OCI-LY3 (cell line): ENCODE results near the gene CACTIN.
A peak's percentile ranks its signal among the peaks of the same experiment; 100 is the strongest.

Experiments used
- H2AFZ ChIP-seq: fragments of 200-600, 300-600 bp; shearing (Covaris generic); 2 replicates; pipeline ENCODE4 v1.6.0; 2014; ENCODE audit warnings: antibody characterized with exemption, low read depth, low read length
- H3K27ac ChIP-seq: fragments of 200-600, 300-600 bp; sonication (generic); 2 replicates; pipeline ENCODE4 v1.5.1; 2014; ENCODE audit warnings: mild to moderate bottlenecking, low read length, moderate library complexity, mixed read lengths
- H3K27me3 ChIP-seq: fragments of 200-600, 300-600 bp; sonication (generic); 2 replicates; pipeline ENCODE4 v1.6.1; 2014; ENCODE audit warnings: low read depth, low read length, mixed read lengths
- H3K36me3 ChIP-seq: fragments of 200-600, 300-600 bp; sonication (generic); replicated peaks from 2 replicates; pipeline ENCODE3; 2014; ENCODE audit warnings: low read depth, low read length, mixed read lengths
- H3K4me1 ChIP-seq: fragments of 300-600, 200-600 bp; sonication (generic); 2 replicates; pipeline ENCODE4 v1.6.1; 2014; ENCODE audit warnings: low read length, mixed read lengths
- H3K4me2 ChIP-seq: fragments of 200-600, 300-600 bp; sonication (generic); 2 replicates; pipeline ENCODE4 v1.6.1; 2014; ENCODE audit warnings: low read length, mixed read lengths
- H3K4me3 ChIP-seq: fragments of 300-600, 200-600 bp; sonication (generic); 2 replicates; pipeline ENCODE4 v1.5.1; 2014; ENCODE audit warnings: antibody characterized with exemption, mild to moderate bottlenecking, low read length, moderate library complexity
- H3K79me2 ChIP-seq: fragments of 300-600, 200-600 bp; shearing (Covaris generic); 2 replicates; pipeline ENCODE4 v1.6.1; 2014; ENCODE audit warnings: mild to moderate bottlenecking, low read length, mixed read lengths
- H3K9ac ChIP-seq: fragments of 300-600, 200-600 bp; shearing (Covaris generic); 2 replicates; pipeline ENCODE4 v1.6.0; 2014; ENCODE audit warnings: mild to moderate bottlenecking, low read length, moderate library complexity
- H3K9me3 ChIP-seq: fragments of 200-600, 300-600 bp; shearing (Covaris generic); 2 replicates; pipeline ENCODE4 v1.6.1; 2014; ENCODE audit warnings: low read length, mixed read lengths; ENCODE audit not compliant: insufficient read depth
- H4K20me1 ChIP-seq: fragments of 200-600, 300-600 bp; sonication (generic); 2 replicates; pipeline ENCODE4 v1.6.1; 2016; ENCODE audit warnings: low read length, mixed read lengths; ENCODE audit not compliant: insufficient read depth
- CTCF ChIP-seq: fragments of 200-600, 300-600 bp; sonication (generic); IDR thresholded peaks from 2 replicates; pipeline ENCODE4 v1.5.1; 2014; ENCODE audit warnings: antibody characterized with exemption, low read length, low read depth
- EZH2phosphoT487 ChIP-seq: fragments of 200-600 bp; shearing (Covaris generic); IDR thresholded peaks from 2 replicates; pipeline ENCODE4 v1.6.1; 2018; ENCODE audit warnings: antibody characterized with exemption, mixed run types, low read depth

CACTIN gene

GRCh38 chr19:3601021-3601420 lies 25.6 kb downstream of the CACTIN start:
- Histone ChIP-seq H3K9ac (no peak overlapping the region), H3K9me3 (no peaks in the 10 kb centered on the region), H2AFZ (no peak overlapping the region), H3K27me3 (no peaks in the 10 kb centered on the region), H3K4me2 (no peak overlapping the region), H3K4me3 (no peak overlapping the region), H3K27ac (no peak overlapping the region), H4K20me1 (no peaks in the 10 kb centered on the region), H3K79me2 (no peaks in the 10 kb centered on the region), H3K36me3 (no peaks in the 10 kb centered on the region), H3K4me1 (peaks cover 9% of the 10 kb centered on the region)
- TF ChIP-seq CTCF = no peak
- TF ChIP-seq EZH2phosphoT487 = no peak

GRCh38 chr19:3599776-3600187 lies 26.8 kb downstream of the CACTIN start:
- H3K4me1 ChIP-seq = peaks cover 2% of the 10 kb centered on the region
- no peaks in the 10 kb centered on the region for H3K9me3 ChIP-seq
- H3K4me2 ChIP-seq = no peak overlapping the region
- H3K9ac ChIP-seq = no peak overlapping the region
- no peak overlapping the region for H2AFZ ChIP-seq
- no peak overlapping the region for H3K4me3 ChIP-seq
- H3K36me3 ChIP-seq = no peaks in the 10 kb centered on the region
- no peak overlapping the region for H3K27ac ChIP-seq
- H3K27me3 ChIP-seq = no peaks in the 10 kb centered on the region
- 0 out of 2 replicates have a peak, but pooled peaks have one; percentile 7 for TF ChIP-seq CTCF
- no peak for TF ChIP-seq EZH2phosphoT487
- no peaks in the 10 kb centered on the region for H4K20me1 ChIP-seq
- no peaks in the 10 kb centered on the region for H3K79me2 ChIP-seq

GRCh38 chr19:3595521-3596061 lies 31.0 kb downstream of the CACTIN start:
- no peaks in the 10 kb centered on the region for H3K36me3 ChIP-seq
- H3K4me3 ChIP-seq = no peak overlapping the region
- no peak overlapping the region for H3K27ac ChIP-seq
- H3K27me3 ChIP-seq = no peaks in the 10 kb centered on the region
- H3K79me2 ChIP-seq = no peaks in the 10 kb centered on the region
- no peaks in the 10 kb centered on the region for H3K4me1 ChIP-seq
- H2AFZ ChIP-seq = no peak overlapping the region
- H4K20me1 ChIP-seq = no peaks in the 10 kb centered on the region
- H3K4me2 ChIP-seq = no peak overlapping the region
- no peak overlapping the region for H3K9ac ChIP-seq
- H3K9me3 ChIP-seq = no peaks in the 10 kb centered on the region
- no peak for TF ChIP-seq EZH2phosphoT487
- no peak for TF ChIP-seq CTCF

- H3K79me2 ChIP-seq = no peaks in the 10 kb centered on the region
- H3K4me1 ChIP-seq = no peaks in the 10 kb centered on the region
- no peaks in the 10 kb centered on the region for H3K27me3 ChIP-seq
- H4K20me1 ChIP-seq = no peaks in the 10 kb centered on the region
- no peak overlapping the region for H3K4me2 ChIP-seq
- H3K4me3 ChIP-seq = no peak overlapping the region
- H3K9me3 ChIP-seq = no peaks in the 10 kb centered on the region
- no peak for TF ChIP-seq CTCF
- H3K9ac ChIP-seq = no peak overlapping the region
- H3K27ac ChIP-seq = no peak overlapping the region
- H2AFZ ChIP-seq = no peak overlapping the region
- H3K36me3 ChIP-seq = no peaks in the 10 kb centered on the region
These were observed 33.4 kb downstream of the CACTIN start for GRCh38 chr19:3593156-3593555.
